ENCODE results near the gene CTDSPL2.

DNA sequence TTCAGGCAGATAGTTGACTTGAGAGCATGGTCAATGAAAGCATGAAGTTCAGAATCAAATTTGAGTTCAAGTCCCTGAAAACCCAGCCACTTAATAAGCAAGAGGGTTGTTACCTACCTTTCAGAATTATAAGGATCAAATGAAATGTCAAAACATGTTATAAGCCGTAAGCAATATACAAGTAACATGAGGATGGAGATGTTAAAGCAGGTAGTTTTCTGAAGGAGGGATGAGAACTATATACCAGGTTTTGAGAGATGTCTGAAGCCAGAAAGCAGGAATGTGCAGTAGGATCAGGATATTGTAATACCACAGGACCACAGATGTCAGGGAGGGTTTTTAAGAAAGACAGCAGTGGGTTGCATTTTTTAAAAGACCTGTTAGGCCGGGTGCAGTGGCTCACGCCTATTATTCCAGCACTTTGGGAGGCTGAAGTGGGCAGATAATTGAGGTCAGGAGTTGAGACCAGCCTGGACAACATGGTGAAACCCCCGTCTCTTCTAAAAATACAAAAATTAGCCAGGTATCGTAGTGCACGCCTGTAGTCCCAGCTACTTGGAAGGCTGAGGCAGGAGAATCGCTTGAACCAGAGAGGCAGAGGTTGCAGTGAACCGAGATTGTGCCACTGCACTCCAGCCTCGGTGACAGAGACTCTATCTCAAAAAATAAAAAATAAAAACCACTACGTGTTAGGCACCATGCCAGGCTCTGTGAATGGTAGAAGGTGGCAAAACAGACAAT is 102.6 kb downstream of the CTDSPL2 start:
- TF ChIP-seq CTCF (conservative IDR thresholded peaks at IDR 0.05 in 1 of 2, IDR thresholded peaks at IDR 0.05 in 1 of 2; ENCODE audit: low read depth in 1 of 2, low read length in 2 of 2) (no peak), EZH2 (IDR thresholded peaks at IDR 0.05; ENCODE audit: low read length, missing control alignments) (no peak)
